Mucosa of gallbladder (tissue), 1 donor: ENCODE measurements around the gene CD151. TPM values are rescaled to one million over a fixed set of nuclear protein-coding genes. Genes with fewer than 3 reads are reported as not detected.

Experiments used
- DNase-seq: peaks from one replicate; pipeline ENCODE4 v3.0.0-alpha.2; 2020; ENCODE audit warnings: low spot score
- total RNA-seq: library from RNA; stranded (reverse); gene quantifications from one replicate; pipeline ENCODE4 v1.2.1, GENCODE V29; 2021
- donor health status: DM: no; HTN: no; CAD: no.

CD151 gene
- total RNA-seq, 1 donor from 2014 or later = 442 TPM

- DNase-seq = no peak
Measured at GRCh38 chr11:843086-843734, 10.5 kb downstream of the CD151 start.

- DNase-seq = peak; percentile 89
Measured at GRCh38 chr11:843818-844692, 11.3 kb downstream of the CD151 start.

- peak; percentile 80 for DNase-seq
Measured at GRCh38 chr11:844693-845644, 12.2 kb downstream of the CD151 start.

DNA sequence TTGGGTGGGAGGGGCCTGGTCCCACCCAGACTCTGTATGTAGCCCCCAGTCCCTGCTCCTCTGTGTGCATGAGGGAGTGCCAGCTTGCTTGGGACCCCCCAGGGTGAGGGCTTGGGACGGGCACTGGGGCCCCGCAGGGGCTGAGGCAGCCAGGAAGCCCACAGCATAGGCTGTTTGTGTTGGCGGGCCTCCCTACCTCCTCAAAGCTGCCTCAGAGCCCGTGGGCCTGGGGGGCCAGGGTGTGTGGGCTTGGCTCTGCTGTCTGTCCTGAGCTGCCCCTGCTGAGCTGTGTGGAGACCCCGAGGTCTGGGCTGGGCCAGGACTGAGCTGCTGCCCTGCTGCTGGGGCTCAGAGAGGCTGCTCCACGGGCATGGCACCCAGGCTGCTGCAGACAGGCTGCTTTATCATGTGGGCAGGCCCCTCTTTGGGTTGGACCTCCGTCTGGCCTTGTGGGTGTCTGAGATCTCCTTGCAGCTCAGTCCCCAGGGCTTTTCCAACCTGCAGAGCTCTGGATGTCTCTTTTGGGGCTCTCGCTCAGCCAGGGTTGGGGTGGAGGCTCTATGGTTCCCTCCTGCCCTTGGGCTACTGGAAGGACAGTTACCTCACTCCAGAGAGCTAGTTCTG, 13.2 kb downstream of the CD151 start:
- DNase-seq = no peak

DNA sequence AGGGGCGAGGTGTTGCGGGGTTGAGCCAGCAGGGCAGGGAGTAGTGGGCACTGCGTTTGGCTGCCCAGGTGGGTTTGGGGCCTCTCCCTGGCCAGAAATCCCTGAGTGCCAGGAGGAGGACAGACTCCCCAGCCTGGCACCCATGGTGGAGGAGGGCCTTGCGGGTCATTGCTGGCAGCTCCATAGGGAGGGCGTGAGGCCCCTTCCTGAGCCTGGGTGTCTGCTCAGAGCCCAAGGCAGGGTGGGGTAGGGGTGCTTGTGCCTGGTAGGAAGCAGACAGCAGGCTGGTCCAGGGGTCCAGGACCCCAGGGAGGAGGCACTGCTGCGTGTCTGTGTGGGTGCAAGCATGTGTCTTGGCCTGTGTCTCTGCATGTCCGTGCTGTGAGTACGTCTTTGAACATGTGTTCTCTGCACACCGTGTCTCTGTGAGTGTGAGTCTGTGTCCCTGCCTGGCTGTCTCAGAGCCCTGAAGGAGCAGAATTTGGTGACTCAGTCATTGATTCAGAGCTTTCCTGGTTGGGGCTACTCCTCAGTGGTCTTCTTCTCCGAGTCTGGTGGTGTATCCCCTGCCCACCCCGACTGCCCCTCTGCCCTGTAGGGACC, 13.8 kb downstream of the CD151 start:
- no peak for DNase-seq

GRCh38 chr11:847876-848275, 15.1 kb downstream of the CD151 start:
- DNase-seq = no peak

DNA sequence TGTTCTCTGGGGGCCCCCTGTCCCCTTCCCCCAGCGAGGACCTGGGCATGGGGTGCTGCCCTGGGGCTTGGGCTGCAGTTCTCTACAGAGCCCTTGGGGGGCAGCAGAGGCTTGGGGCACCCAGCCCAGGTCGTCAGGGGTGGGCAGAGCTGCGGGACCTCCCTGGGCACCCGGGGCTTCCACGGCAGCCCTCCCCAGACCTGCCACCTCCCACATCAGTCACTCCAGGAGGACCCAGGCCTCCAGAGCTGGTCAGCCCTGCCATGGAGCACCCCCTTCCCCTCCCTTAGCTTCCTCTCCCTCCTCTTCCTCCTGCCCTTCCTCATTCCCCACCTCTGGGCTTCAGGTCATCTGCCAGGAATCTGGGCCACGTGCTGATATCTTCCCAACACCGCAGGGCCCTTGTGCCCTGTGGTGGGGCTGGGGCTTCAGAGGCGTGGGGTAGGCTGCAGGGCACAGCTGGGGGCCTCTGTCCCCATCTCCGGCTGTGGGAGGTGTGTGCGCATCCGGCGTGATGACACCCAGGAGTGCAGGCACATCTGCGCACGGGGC, 15.7 kb downstream of the CD151 start:
- DNase-seq = no peak

DNA sequence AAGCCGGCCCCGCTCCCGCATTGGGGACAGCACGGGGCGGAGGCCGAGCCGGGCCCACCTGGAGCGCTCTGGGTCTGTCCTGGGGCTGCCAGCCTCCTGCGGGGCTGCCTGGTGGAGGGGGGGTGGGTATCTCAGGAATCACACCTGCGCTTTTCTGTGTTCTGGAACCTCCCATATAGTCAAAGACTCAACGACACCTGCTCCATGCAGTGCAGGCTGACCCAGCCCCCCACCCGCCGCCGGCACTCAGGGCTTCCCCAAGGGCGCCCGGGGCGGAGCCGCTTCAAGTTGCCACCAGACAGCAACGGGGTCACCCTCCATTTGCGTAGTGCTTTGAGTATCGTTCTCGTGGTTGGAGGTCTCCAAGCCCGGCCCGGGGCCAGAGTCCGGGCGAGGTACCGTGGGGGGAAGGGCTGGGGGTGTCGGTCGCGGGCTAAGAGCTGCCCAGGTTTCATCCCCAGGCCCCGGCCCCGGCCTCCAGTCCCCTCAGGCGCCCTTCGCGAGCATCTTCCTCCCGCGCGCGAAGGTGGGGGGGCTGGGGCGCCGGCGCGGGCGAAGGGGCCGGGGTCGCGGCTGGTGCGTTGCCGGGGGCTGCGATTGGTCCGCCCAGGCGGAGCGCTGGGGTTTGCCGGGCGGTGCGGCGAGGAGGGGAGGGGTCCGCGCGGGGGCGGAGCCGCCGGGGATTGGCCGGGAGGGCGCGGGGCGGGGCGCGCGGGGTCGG, 16.5 kb downstream of the CD151 start:
- DNase-seq = no peak

DNA sequence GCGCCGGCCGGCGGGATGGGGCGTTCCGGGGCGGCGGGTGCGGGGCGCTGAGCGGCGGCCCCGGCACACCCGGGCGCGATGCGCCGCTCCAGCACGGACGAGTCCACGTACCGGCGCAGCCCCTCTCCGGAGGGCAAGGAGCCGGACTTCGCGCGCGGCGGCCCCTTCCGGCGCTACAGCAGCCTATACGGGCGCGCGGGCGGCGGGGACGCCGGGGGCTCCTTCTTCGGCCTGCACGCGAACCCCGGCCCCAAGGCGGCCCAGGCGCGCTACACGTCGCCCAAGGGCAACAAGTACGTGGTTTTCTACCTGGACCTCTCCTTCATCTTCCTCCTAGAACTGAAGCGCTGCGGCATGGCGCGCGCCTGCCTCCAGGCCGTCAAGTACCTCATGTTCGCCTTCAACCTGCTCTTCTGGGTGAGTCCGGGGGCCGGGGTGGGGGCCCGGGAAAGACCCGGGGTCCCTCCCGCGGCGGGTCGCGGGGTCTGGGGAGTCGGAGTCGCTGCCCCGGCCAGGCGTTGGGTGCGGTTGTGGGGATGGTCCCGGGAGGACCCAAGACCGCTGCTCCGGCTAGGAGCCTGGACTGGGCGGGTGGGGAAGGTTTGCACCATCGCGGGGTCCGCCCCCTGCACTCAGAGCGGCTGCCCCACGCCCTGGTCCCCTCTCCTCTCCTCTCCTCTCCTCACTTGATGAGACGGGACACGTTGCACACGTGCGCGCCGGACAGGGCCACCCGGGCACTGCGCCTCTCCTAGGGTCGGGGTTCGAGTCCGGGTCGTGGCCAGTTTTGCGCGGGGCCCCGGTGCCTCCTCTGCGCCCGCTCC, 17.4 kb downstream of the CD151 start:
- no peak for DNase-seq

- DNase-seq = no peak
Measured at GRCh38 chr11:850775-851763, 18.3 kb downstream of the CD151 start.

- no peak for DNase-seq
Measured at GRCh38 chr11:852762-853161, 20.0 kb downstream of the CD151 start.

- no peak for DNase-seq
Measured at GRCh38 chr11:853682-854448, 21.1 kb downstream of the CD151 start.

DNA sequence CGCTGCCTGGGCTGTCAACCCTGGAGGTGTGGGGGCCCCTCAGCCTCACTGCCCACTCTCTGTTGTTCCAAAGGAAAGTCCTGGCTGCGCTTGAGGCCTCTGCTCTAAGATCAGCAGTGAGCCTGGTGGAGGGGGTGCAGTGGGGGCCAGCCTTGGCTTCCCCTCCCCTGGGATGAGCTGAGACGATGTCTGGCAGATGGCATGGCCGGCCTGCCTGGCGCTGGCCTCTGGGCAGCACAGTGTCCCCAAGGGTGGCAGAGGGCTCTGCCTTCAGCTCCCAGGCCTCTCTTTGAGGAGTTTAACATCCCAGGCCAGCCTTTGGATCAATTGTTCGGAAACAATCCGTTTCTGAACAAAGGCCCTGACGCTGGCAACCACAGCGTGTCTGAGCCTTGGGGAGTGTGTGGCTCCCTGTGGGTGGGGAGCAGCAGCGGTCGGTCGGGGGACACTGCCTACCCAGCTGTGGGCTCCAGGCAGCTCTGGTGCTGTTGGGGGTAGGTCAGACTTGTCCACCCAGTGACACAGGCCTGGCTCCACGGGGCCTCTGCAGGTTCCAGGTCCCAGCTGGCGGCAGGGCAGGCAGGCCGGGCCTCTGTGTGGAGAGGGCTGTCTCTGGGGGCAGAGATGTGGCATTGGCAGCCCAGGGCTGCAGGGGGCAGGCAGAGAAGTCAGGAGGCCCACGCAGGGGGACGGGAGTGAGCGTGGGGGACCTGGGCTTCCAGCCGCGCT, 22.0 kb downstream of the CD151 start:
- no peak for DNase-seq

DNA sequence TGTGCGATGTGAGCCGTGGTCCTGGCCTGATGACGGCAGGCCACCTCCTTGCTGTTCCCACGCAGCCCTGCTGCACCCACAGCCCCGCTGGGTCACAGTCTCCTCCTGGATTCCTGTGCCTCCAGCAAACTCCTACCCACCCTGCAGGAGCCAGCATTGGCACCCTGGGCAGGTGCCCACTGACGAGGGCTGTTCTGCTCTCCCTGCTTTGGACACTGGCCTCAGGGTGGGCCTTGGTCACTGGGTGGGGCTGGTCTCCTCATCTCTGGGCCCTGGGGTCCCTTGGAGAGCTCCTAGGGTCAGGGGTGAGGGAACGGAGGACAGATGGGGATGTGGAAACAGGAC, 22.6 kb downstream of the CD151 start:
- DNase-seq = no peak

- no peak for DNase-seq
Measured at GRCh38 chr11:855796-856195, 23.0 kb downstream of the CD151 start.

DNA sequence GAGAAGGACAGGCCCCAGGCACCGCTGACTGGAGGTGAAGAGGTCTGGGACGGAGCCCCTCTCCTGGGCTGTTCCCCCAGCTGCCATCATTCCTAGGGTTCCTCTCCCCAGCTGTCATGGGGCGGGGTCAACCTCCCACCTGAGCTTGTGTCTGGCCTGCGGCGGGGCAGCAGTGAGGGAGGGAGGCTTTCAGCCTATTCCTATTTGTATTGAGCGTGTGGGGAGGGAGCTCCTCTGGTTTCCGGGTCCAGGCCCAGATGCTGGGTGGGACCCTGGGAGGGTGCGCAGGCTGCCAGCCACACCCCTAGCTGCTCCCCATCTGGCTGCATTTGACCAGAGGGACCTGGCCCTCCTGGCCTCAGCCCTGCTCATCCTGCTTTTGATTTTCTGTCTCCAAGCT, 23.6 kb downstream of the CD151 start:
- DNase-seq = no peak
